Glomerular endothelial cell (primary cell): ENCODE data around the gene CP. TPM values are rescaled to one million over a fixed set of nuclear protein-coding genes. Genes with fewer than 3 reads are reported as not detected.
"Not testable (repeated sequence)": the region's sequence is repeated elsewhere in the genome, so short reads cannot be mapped to it uniquely, and the experiment has no call there.

Experiments used
- DNase-seq: peaks from one replicate; pipeline ENCODE4 v3.0.0-alpha.2; 2011; ENCODE audit warnings: low read depth, low spot score; ENCODE audit errors: extremely low read depth
- total RNA-seq: library from RNA; depleted of rRNA; stranded (reverse); fragments of >200 nt; gene quantifications from 2 replicates; pipeline ENCODE4 v1.2.3, GENCODE V29; 2015

Gene CP
- 0.53 TPM in 1 of 2 replicates, not detected in the other for total RNA-seq

GRCh38 chr3:149221783-149222517 lies at the start of gene CP:
TSS of gene CP (minus strand) at chr3:149221829. CDS start at chr3:149221792, 37 bp downstream.
- no peak for DNase-seq

GRCh38 chr3:149270180-149270579 lies 48.6 kb upstream of the CP start:
- DNase-seq = no peak

- no peak for DNase-seq
These were observed 48.1 kb upstream of the CP start for GRCh38 chr3:149269687-149270086.

GRCh38 chr3:149267565-149267964 lies 45.9 kb upstream of the CP start:
- DNase-seq = no peak

GRCh38 chr3:149266736-149267135 lies 45.1 kb upstream of the CP start:
- no peak for DNase-seq

- DNase-seq = no peak
These were observed 42.2 kb upstream of the CP start for GRCh38 chr3:149263856-149264255.

GRCh38 chr3:149258714-149259113 lies 37.1 kb upstream of the CP start:
- DNase-seq = no peak

GRCh38 chr3:149258298-149258697 lies 36.7 kb upstream of the CP start:
- no peak for DNase-seq

GRCh38 chr3:149252272-149252671 lies 30.6 kb upstream of the CP start:
- no peak for DNase-seq

GRCh38 chr3:149251186-149251585 lies 29.6 kb upstream of the CP start:
- no peak for DNase-seq

GRCh38 chr3:149247929-149248691 lies 26.5 kb upstream of the CP start:
- DNase-seq = no peak

GRCh38 chr3:149247008-149247710 lies 25.5 kb upstream of the CP start:
- no peak for DNase-seq

GRCh38 chr3:149245738-149246451 lies 24.3 kb upstream of the CP start:
- DNase-seq = no peak

- DNase-seq = no peak
These were observed 21.9 kb upstream of the CP start for GRCh38 chr3:149243540-149243939.

GRCh38 chr3:149239357-149239936 lies 17.8 kb upstream of the CP start:
- DNase-seq = no peak

- DNase-seq = not testable (repeated sequence)
These were observed 16.6 kb upstream of the CP start for GRCh38 chr3:149238268-149238667.

GRCh38 chr3:149235599-149236424 lies 14.2 kb upstream of the CP start:
- no peak for DNase-seq

- no peak for DNase-seq
These were observed 13.1 kb upstream of the CP start for GRCh38 chr3:149234671-149235245.

GRCh38 chr3:149233323-149233722 lies 11.7 kb upstream of the CP start:
- DNase-seq = no peak
